HepG2 (cell line): ENCODE results near the gene TSNAXIP1. TPM values are rescaled to one million over a fixed set of nuclear protein-coding genes. Genes with fewer than 3 reads are reported as not detected.

Experiments used
- ATAC-seq: fragments of 200-7000 bp; cut with Tn5 transposase; 3 replicates; pipeline ENCODE4 v1.9.1; 2020; ENCODE audit warnings: mild to moderate bottlenecking, moderate library complexity
- BruUV-seq: library from RNA; stranded (reverse); fragments of 400-500 nt; replicated peaks from 2 replicates; lab custom pipeline; 2021; lab: Mats Ljungman, UMichigan
- CTCF ChIA-PET: fragments of 300-600 bp; formaldehyde crosslinking; extraction: SDS; loops from one replicate; lab custom pipeline; 2021; ENCODE audit warnings: low total read pairs, inconsistent platforms, low intra/inter-chr PET ratio; lab: Yijun Ruan, JAX
- POLR2A ChIA-PET: fragments of 350-600 bp; sonication (Branson Sonifier 250); formaldehyde crosslinking; loops from one replicate; lab custom pipeline; 2020; ENCODE audit warnings: antibody characterized with exemption, inconsistent platforms; lab: Yijun Ruan, JAX
- DNase-seq: peaks from one replicate; pipeline ENCODE4 v3.0.0-alpha.2; 2015; ENCODE audit warnings: low spot score
- FAIRE-seq: peaks from 3 replicates; lab custom pipeline; 2011; peaks lifted over from hg19 to GRCh38; lab: Jason Lieb, UNC
- H2AFZ ChIP-seq: one replicate; pipeline ENCODE4 v1.6.1; 2011; ENCODE audit warnings: low read length, inconsistent platforms
- H3K27ac ChIP-seq: fragments of 300-600 bp; 3 replicates; pipeline ENCODE4 v1.8.0; 2011; ENCODE audit warnings: mixed run types, mild to moderate bottlenecking, mixed read lengths, low read length, inconsistent platforms; ENCODE audit not compliant: insufficient read depth; ENCODE audit errors: extremely low read length
- H3K27me3 ChIP-seq, 2 experiments: fragments of 200-600 bp in 1 of 2; 2 replicates in 1 of 2; 3 replicates in 1 of 2; pipeline versions ENCODE4 v1.6.0 to v1.8.0; 2011; ENCODE audit warnings: low read length in 2 of 2, mild to moderate bottlenecking in 2 of 2, moderate library complexity in 2 of 2, inconsistent platforms in 1 of 2; ENCODE audit not compliant: insufficient read depth in 2 of 2, control insufficient read depth in 1 of 2
- H3K36me3 ChIP-seq, 2 experiments: fragments of 200-600 bp in 1 of 2; replicated peaks in 1 of 2; 2 replicates in 1 of 2; 3 replicates in 1 of 2; pipeline versions ENCODE4 v1.5.1 to v1.8.0; 2011; ENCODE audit warnings: low read length in 2 of 2, inconsistent platforms in 1 of 2; ENCODE audit not compliant: insufficient read depth in 2 of 2, control insufficient read depth in 1 of 2
- H3K4me1 ChIP-seq: 2 replicates; pipeline ENCODE4 v1.5.1; 2012; ENCODE audit warnings: low read length, inconsistent platforms; ENCODE audit not compliant: insufficient read depth
- H3K4me2 ChIP-seq: 2 replicates; pipeline ENCODE4 v1.6.0; 2011; ENCODE audit warnings: low read depth, low read length, inconsistent platforms
- H3K4me3 ChIP-seq, 3 experiments: fragments of 200-600 bp in 1 of 3; sonication (generic), shearing (Covaris generic) in 1 of 3; replicated peaks in 1 of 3; 2 replicates each; pipeline ENCODE4 v1.5.1; 2011 to 2016; ENCODE audit warnings: low read length in 3 of 3, inconsistent platforms in 2 of 3, low read depth in 2 of 3, mild to moderate bottlenecking in 2 of 3, control low read depth in 1 of 3, mixed read lengths in 1 of 3; ENCODE audit not compliant: insufficient read depth in 1 of 3
- H3K79me2 ChIP-seq: one replicate; pipeline ENCODE4 v1.6.1; 2011; ENCODE audit warnings: low read length, inconsistent platforms; ENCODE audit not compliant: insufficient read depth
- H3K9ac ChIP-seq: 2 replicates; pipeline ENCODE4 v1.6.0; 2011; ENCODE audit warnings: mild to moderate bottlenecking, low read depth, low read length, inconsistent platforms; ENCODE audit not compliant: insufficient read depth
- H3K9me3 ChIP-seq: 2 replicates; pipeline ENCODE4 v1.5.1; 2012; ENCODE audit warnings: mild to moderate bottlenecking, low read length
- H4K20me1 ChIP-seq: 2 replicates; pipeline ENCODE4 v1.6.0; 2011; ENCODE audit warnings: inconsistent platforms, mild to moderate bottlenecking, low read length, moderate library complexity; ENCODE audit not compliant: insufficient read depth
- AFF4 ChIP-seq: sonication (generic); formaldehyde crosslinking; IDR thresholded peaks from 2 replicates; pipeline ENCODE4 v1.4.0; 2020; ENCODE audit warnings: missing genetic modification reagents
- HNRNPK ChIP-seq: fragments of 200-400 bp; formaldehyde crosslinking; IDR thresholded peaks from 2 replicates; pipeline ENCODE4 v1.6.1; 2018; ENCODE audit warnings: low read length, low read depth, moderate library complexity, mild to moderate bottlenecking; ENCODE audit not compliant: poor library complexity, severe bottlenecking
- MYPOP ChIP-seq: sonication (generic); formaldehyde crosslinking; IDR thresholded peaks from 2 replicates; pipeline ENCODE4 v1.8.1; 2023; ENCODE audit warnings: mild to moderate bottlenecking, moderate library complexity, missing genetic modification reagents
- PITX1 ChIP-seq: sonication (generic); formaldehyde crosslinking; IDR thresholded peaks from 2 replicates; pipeline ENCODE4 v1.5.1; 2020; ENCODE audit warnings: mild to moderate bottlenecking, missing genetic modification reagents
- THYN1 ChIP-seq: sonication (generic); formaldehyde crosslinking; IDR thresholded peaks from 2 replicates; pipeline ENCODE4 v1.8.1; 2023; ENCODE audit warnings: low read depth, mild to moderate bottlenecking, moderate library complexity, missing genetic modification reagents, borderline replicate concordance
- ZC3H13 ChIP-seq: sonication (generic); formaldehyde crosslinking; IDR thresholded peaks from 2 replicates; pipeline ENCODE4 v1.8.1; 2023; ENCODE audit warnings: mild to moderate bottlenecking, missing genetic modification reagents, moderate library complexity
- ZIK1 ChIP-seq: sonication (generic); formaldehyde crosslinking; IDR thresholded peaks from 2 replicates; pipeline ENCODE4 v1.5.0; 2020; ENCODE audit warnings: mild to moderate bottlenecking, low read depth, missing genetic modification reagents, borderline replicate concordance
- ZNF510 ChIP-seq: sonication (generic); formaldehyde crosslinking; IDR thresholded peaks from 2 replicates; pipeline ENCODE4 v1.4.0; 2020; ENCODE audit warnings: low read depth, mild to moderate bottlenecking, missing genetic modification reagents
- ZNF547 ChIP-seq: sonication (generic); formaldehyde crosslinking; IDR thresholded peaks from 2 replicates; pipeline ENCODE4 v1.5.1; 2020; ENCODE audit warnings: mild to moderate bottlenecking, missing genetic modification reagents
- ZNF550 ChIP-seq: sonication (generic); formaldehyde crosslinking; IDR thresholded peaks from 2 replicates; pipeline ENCODE4 v1.4.0; 2020; ENCODE audit warnings: mild to moderate bottlenecking, missing genetic modification reagents, borderline replicate concordance
- ZNF567 ChIP-seq: sonication (generic); formaldehyde crosslinking; IDR thresholded peaks from 2 replicates; pipeline ENCODE4 v1.8.1; 2023; ENCODE audit warnings: mild to moderate bottlenecking, missing genetic modification reagents, borderline replicate concordance
- ZNF678 ChIP-seq: sonication (generic); formaldehyde crosslinking; IDR thresholded peaks from 2 replicates; pipeline ENCODE4 v1.4.0; 2020; ENCODE audit warnings: mild to moderate bottlenecking, missing genetic modification reagents
- ZNF749 ChIP-seq: sonication (generic); formaldehyde crosslinking; IDR thresholded peaks from 2 replicates; pipeline ENCODE4 v1.8.0; 2022; ENCODE audit warnings: mild to moderate bottlenecking, missing genetic modification reagents, moderate library complexity, borderline replicate concordance
- WGBS: methylation state at CpG from one replicate; pipeline ENCODE4 v1.1.6; 2017; ENCODE audit warnings: low lambda C conversion rate; 5-methylcytosine and 5-hydroxymethylcytosine counted together
- in situ Hi-C: cut with HindIII; loops from 2 replicates; pipeline ENCODE4 v1.10.0; 2017; ENCODE audit warnings: low pct_unique_long_range_greater_than_20kb; ENCODE audit not compliant: extremely low pct_ligation_motif_present
- intact Hi-C: fragments of 100-400 bp; cut with micrococcal nuclease; formaldehyde crosslinking; loops from one replicate; pipeline ENCODE4 v1.10.0; 2022; ENCODE audit not compliant: unreplicated experiment
- polyA plus RNA-seq, 8 experiments: library from polyadenylated mRNA; depleted of rRNA in 3 of 8; stranded (reverse) in 7 of 8; unstranded in 1 of 8; fragments of >200 nt; fragmentation: Illumina TruSeq in 4 of 8; extraction: Trizol in 4 of 8; gene quantifications; 2 replicates each; pipeline versions ENCODE4 v1.2.1 to v1.2.3, GENCODE V29; 2011 to 2016; ENCODE audit warnings: low read depth in 4 of 8, missing spikeins in 1 of 8, mixed read lengths in 1 of 8; ENCODE audit not compliant: insufficient read depth in 1 of 8
- total RNA-seq, 5 experiments: library from RNA; depleted of rRNA; stranded (reverse); fragments of >200 nt; fragmentation: Illumina TruSeq; extraction: Trizol; gene quantifications; 2 replicates each; pipeline ENCODE4 v1.2.3, GENCODE V29; 2016; ENCODE audit warnings: low read depth in 1 of 5
- TF ChIP-seq, protein P1 (sequence below): sonication (generic); formaldehyde crosslinking; IDR thresholded peaks from 2 replicates; pipeline ENCODE4 v1.4.0; 2020; ENCODE audit warnings: missing genetic modification reagents

The TSNAXIP1 gene
- total and polyA plus RNA-seq, 2 of the 13 experiments (the other 11 are each of a cell fraction or from before 2014, with no cell fraction given): 0.37 to 0.86 TPM

- TF ChIP-seq, protein P1, sequence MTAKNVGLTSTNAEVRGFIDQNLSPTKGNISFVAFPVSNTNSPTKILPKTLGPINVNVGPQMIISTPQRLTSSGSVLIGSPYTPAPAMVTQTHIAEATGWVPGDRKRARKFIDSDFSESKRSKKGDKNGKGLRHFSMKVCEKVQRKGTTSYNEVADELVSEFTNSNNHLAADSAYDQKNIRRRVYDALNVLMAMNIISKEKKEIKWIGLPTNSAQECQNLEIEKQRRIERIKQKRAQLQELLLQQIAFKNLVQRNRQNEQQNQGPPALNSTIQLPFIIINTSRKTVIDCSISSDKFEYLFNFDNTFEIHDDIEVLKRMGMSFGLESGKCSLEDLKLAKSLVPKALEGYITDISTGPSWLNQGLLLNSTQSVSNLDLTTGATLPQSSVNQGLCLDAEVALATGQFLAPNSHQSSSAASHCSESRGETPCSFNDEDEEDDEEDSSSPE: no peak
- TF ChIP-seq ZIK1 (no peak), HNRNPK (no peak)
Measured at GRCh38 chr16:67844497-67844896, 37.8 kb downstream of the TSNAXIP1 start (continued).

DNA sequence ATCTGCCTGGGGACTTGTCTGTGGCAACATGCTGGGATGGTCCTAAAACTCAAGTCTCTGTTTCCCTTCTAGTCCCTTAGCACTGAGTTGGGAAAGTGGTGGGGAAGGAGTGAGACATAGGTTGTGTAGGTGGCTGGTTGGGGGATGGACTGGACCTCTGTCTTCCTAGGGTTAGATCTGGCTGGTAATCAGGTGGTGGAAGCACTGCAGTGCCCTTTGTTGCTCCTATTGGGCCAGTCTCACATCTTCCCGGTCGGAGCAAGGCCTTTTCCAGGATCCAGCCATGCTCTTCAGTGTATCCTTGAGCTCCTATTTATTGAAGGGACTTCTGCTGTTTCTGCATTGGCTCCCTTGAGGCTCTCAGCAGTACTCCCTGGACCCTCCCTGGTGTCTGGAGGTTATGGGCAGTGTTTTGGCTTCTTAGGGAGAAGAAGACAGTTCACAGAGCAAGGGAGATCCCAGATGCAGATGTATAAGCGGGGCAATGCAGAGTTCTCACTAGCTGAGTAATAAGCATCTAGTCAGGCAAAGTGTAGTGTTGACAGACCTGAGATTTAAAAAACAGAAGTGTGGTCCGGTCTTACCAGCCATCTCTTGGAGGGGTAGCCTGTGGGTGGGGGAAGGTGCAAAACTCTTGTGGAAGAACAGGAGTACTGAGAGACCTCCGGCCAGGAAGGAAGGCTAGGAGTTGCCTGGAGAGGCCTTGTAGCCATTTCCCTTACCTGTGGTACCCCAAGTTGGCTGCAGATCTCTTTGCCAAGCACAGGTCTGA lies 38.8 kb downstream of the TSNAXIP1 start:
- Histone ChIP-seq H3K9me3 (no peaks in the 10 kb centered on the region), H3K36me3 (peaks cover 0 to 4% of the 10 kb centered on the region in 2 experiments; a peak in 3 of 5 replicates), H3K4me2 (peak overlapping the region; percentile 89), H3K9ac (peak overlapping the region; percentile 99), H3K79me2 (peaks cover 64% of the 10 kb centered on the region), H3K4me3 (peak overlapping the region; percentile 97 to 99 (median 97)), H3K27ac (peak overlapping the region; percentile 88), H4K20me1 (peaks cover 38% of the 10 kb centered on the region), H3K4me1 (peaks cover 50% of the 10 kb centered on the region), H2AFZ (no peak overlapping the region), H3K27me3 (no peaks in the 10 kb centered on the region; a peak in 1 of 5 replicates)
- DNase-seq: no peak
- ATAC-seq: no peak
- FAIRE-seq: no peak
- CTCF ChIA-PET: interaction anchor here (1.5 kb wide), 1 partner anchor 29 kb away, joined by 5 read pairs; no protein-coding TSS in a partner anchor
- POLR2A ChIA-PET: interaction anchor here (0.9 to 6.2 kb wide), 16 partner anchors 11 to 389 kb away, joined by 3 to 47 read pairs (median 5); partner anchors contain the start of genes C16orf86, CTCF, EDC4 and ENKD1
- in situ Hi-C loops: no loop called here
- intact Hi-C loops: loop anchor here (1.0 kb wide), 2 partner anchors 12 to 29 kb away; no protein-coding TSS in a partner anchor
- 60% methylated on average over 4 of the region's 5 CpGs for WGBS
- BruUV-seq: no TSS peak
- TF ChIP-seq ZC3H13 (CRISPR knock-in tag): peak; percentile 90
- TF ChIP-seq ZNF550 (CRISPR knock-in tag): 0 out of 2 replicates have a peak, but pooled peaks have one; percentile 47
- no peak for TF ChIP-seq THYN1 (CRISPR knock-in tag)
- TF ChIP-seq MYPOP (CRISPR knock-in tag): 0 out of 2 replicates have a peak, but pooled peaks have one; percentile 34
- TF ChIP-seq AFF4: no peak
- 0 out of 2 replicates have a peak, but pooled peaks have one; percentile 9 for TF ChIP-seq ZNF749 (CRISPR knock-in tag)
- 0 out of 2 replicates have a peak, but pooled peaks have one; percentile 51 for TF ChIP-seq ZNF567 (CRISPR knock-in tag)
- peak; percentile 3; the same call in 1 of the 2 replicates for TF ChIP-seq PITX1
- 0 out of 2 replicates have a peak, but pooled peaks have one; percentile 47 for TF ChIP-seq ZNF678 (CRISPR knock-in tag)
- TF ChIP-seq ZNF510 (CRISPR knock-in tag): peak; percentile 18; the same call in 1 of the 2 replicates
- no peak; the same call in 1 of the 2 replicates for TF ChIP-seq ZNF547
